Measurements from ENCODE around the gene ZBTB21.
A peak's percentile ranks its signal among the peaks of the same experiment; 100 is the strongest.

Gene ZBTB21

GRCh38 chr21:41977034-41977950 is 32.9 kb downstream of the ZBTB21 start:
- intact Hi-C loops (cut with DNase I): no loop called here
- peak in 2 of 42 donors; percentile 14 to 31 for DNase-seq

DNA sequence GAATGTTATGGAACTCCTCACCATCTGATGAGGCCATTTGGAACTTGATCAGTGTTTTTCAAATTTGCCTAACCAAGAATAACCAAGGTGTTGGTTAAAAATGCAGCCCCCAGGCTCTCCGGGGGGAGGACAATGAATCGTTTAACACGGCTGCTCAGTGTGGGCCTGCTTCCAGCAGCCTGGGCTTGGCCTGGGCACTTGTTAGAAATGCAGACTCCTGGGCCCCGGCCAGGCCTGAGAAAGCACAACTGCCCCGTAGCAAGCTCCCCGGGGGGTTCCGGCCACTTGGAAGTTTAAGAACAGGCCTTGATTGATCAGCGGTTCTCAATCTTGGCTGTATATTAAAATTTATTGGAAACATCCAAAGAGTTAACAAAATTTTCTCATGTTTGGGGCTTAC is 33.5 kb downstream of the ZBTB21 start:
- intact Hi-C loops (cut with DNase I): no loop called here
- DNase-seq: peak in 2 of 42 donors; percentile 14 to 28

DNA sequence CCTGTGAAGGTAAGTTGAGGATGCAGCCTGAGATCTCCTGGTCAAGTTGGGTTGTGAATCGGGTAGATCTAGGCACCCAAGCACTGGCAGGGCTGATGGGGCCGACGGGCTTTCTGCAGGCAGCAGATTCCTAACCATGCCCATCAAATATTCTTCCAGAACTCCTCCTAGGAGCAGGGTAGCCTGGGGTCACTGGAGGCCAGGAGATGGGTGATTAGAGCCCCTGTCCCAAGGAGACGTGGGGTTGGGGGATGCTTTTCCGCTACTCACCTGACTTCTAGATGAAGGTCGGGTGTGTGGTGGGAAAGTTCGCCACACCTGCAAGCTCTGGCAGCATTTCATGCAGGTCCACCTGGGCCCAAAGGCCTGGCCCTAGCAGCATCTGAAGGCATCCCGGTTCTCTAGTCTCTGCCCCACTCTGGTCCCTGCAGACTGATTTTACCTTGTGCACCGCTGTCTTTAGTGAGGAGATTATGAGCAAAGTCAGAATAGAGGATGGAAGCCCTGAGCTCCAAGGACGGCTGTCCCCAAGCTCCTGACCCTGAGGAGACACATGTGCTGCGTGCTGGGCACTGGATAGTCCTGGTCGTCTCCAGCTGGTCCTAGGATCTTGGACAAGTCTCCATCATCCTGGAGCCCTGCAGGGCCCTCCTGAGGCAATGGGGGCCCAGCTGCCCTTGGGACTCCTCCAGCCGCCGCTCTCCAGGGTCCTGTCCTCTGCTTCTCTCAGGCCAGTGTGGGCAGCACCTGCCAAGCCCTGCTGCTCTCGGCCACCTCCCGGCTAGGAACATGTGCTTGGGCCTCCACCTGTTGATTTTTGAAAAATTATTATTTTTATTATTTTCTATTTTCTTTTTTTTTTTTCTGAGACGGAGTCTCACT is 34.5 kb downstream of the ZBTB21 start:
- DNase-seq: peak in 2 of 42 donors; percentile 12 to 28
- intact Hi-C loops (cut with DNase I): no loop called here

GRCh38 chr21:41974752-41975053 is 35.5 kb downstream of the ZBTB21 start:
- peak in 2 of 42 donors; percentile 1 to 10 for DNase-seq
- intact Hi-C loops (cut with DNase I): no loop called here

GRCh38 chr21:41973861-41974751 is 36.1 kb downstream of the ZBTB21 start:
- peak in 2 of 42 donors; percentile 11 to 41 for DNase-seq
- intact Hi-C loops (cut with DNase I): no loop called here

DNA sequence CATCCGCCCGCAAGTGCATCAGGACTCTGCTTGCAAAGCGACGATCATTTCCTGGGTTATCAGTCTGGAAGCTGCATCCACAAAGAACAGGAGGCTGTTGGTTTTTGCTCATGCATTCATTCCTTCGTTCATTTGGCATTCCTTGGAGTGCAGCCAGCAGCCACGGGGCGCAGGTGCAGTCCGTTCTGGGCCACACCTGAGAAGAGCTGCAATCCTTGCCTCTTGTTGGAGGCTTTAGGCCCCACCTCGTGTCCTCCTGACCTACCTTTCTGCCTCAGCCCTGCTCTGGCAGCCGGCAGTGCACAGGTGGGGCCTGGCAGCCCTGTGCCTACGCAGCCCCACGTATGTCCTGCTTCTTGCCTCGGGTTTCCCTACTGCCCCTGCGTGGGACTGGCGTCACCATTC is 36.7 kb downstream of the ZBTB21 start:
- intact Hi-C loops (cut with DNase I): no loop called here
- DNase-seq: peak in 3 of 42 donors; percentile 4 to 30 (median 11)

- intact Hi-C loops (cut with DNase I): no loop called here
- peak in 4 of 42 donors; percentile 2 to 37 (median 6) for DNase-seq
Observed at GRCh38 chr21:41972511-41973205, 37.5 kb downstream of the ZBTB21 start.

DNA sequence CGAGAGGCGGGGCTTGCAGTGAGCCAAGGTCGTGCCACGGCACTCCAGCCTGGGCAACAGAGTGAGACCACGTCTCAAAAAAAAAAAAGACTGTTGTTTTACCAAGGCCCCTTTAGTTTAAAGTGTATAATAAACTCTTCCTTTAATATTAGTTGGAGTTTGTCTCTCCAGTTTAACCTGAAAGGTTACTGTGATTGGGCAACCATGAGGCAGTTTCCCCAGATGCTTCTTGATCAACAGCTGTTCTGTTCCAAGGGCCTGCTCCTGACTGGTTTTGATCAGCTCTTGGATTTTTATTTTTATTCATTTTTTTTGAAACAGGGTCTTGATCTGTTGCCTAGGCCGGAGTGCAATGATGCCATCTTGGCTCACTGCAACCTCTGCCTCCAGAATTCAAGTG is 38.3 kb downstream of the ZBTB21 start:
- DNase-seq: peak in 2 of 42 donors; percentile 9 to 19
- intact Hi-C loops (cut with DNase I): no loop called here

- intact Hi-C loops (cut with DNase I): no loop called here
- peak in 5 of 42 donors; percentile 1 to 25 (median 4) for DNase-seq
Observed at GRCh38 chr21:41970751-41971653, 39.2 kb downstream of the ZBTB21 start.

DNA sequence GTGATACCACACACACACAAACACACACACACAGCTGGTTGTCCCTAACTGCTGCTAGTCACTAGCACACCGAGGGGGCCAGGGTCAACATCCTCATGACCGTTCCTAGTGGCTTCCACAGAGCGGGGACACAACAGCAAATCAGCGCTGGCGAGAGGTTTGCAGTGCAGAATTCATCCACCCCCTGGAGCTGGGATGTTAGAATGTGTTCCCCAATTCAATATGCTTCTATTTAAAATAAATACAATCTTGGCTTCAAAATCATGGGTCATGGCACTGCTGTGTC is 40.1 kb downstream of the ZBTB21 start:
- intact Hi-C loops (cut with DNase I): no loop called here
- DNase-seq: peak in 3 of 42 donors; percentile 3 to 20 (median 12)

- intact Hi-C loops (cut with DNase I): no loop called here
- DNase-seq: peak in 4 of 42 donors; percentile 4 to 25 (median 13)
Observed at GRCh38 chr21:41967708-41968107, 42.5 kb downstream of the ZBTB21 start.

DNA sequence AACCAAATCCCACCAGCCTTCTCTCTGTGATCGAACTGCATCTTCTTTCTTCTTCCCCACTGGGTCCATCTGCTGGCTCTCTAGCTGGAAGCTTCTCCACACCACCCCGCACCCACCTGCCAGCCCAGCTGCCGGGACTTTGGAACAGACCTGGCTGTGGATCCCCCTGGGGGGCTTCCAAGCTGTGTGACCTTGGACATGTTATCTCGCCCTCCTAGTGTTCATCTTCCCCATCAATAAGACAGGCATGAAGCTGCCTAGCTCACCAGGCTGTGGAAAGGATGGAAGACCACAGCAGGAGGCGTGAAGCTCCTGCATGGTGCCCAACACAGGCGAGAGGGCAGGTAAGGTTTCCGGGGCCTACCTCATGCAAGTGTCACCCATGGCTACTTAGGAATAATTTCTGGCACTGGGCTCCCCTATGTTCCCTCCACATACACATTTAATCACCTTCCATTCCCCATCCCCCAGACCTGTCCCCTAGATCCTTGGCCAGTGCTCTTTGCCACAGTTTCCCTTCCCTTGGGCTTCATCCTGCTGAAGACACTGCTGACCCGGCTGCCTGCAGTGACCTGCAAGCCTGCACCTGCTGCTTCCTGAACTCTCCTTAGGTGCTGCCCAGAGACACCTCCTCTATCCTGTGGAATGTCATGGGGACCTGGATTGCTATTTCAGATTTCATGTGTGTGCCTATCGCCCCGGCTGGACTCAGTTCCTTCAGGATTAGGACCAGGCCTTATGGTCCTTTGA is 43.1 kb downstream of the ZBTB21 start:
- intact Hi-C loops (cut with DNase I): no loop called here
- peak in 4 of 42 donors; percentile 5 to 32 (median 21) for DNase-seq

DNA sequence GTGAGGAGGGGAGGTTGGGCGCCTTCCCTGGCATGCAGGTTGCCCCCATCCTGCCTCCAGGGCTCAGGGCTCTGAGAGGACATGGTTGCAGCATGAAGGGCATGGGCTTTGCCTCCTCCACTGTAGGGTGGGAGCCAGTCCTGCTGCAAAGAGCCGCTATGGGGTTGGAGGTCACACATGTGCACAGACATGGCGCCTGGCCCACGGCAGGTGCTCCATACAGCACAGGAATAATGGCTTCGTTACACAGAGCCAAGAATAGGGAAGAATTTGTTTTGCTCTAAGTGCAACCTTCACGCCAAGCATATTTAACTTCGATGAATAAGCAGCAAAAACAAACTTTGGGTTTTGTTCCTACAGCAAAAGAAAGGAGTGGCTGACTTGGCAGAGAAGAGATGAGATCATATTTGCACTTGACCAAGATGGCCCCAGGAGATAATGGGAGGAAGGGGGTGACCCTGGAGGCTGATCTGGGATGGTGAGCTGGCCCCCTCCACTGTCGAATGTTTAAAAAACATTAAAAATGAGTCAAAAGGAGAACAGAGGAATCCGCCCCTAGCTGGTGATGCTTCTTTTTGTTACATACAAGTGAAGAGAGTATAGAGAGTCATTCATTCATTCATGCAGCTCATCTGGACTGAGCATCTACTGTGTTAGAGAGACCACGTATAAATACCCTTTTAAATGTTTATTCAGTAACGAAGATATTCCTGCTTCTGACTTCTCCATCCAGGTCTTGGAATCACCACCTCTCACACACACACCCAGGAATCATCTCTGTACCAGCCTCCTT is 43.9 kb downstream of the ZBTB21 start:
- peak in 4 of 42 donors; percentile 2 to 36 (median 5) for DNase-seq
- intact Hi-C loops (cut with DNase I): no loop called here

- intact Hi-C loops (cut with DNase I): no loop called here
- DNase-seq: peak in 3 of 42 donors; percentile 9 to 15 (median 13)
Observed at GRCh38 chr21:41965461-41966013, 44.6 kb downstream of the ZBTB21 start.

DNA sequence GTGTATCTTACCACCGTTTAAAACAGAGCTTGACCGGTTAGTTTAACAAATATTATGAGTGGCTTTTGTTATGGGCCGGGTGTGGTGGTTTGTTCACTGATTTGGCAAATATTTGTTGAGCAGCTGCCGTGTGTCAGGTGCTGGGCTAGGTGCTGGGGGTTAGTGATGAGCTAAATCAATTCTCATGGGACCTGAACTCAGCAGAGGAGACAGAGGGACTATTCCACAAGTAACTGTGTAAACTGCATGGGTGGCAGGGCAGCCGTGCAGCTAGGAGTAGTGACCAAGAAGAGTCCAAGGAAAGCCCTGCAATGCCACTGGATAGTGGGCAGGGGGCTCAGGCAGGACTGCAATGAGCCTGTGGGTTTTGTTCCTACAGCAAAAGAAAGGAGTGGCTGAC is 45.1 kb downstream of the ZBTB21 start:
- DNase-seq: peak in 4 of 42 donors; percentile 2 to 16 (median 10)
- intact Hi-C loops (cut with DNase I): no loop called here

- DNase-seq: no peak
- intact Hi-C loops (cut with DNase I): no loop called here
Observed at GRCh38 chr21:41964171-41964570, 46.0 kb downstream of the ZBTB21 start.
